OCI-LY3 (cell line): ENCODE data around the gene FSTL4.

Experiments used
- H2AFZ ChIP-seq: fragments of 200-600, 300-600 bp; shearing (Covaris generic); 2 replicates; pipeline ENCODE4 v1.6.0; 2014; ENCODE audit warnings: antibody characterized with exemption, low read depth, low read length
- H3K27ac ChIP-seq: fragments of 200-600, 300-600 bp; sonication (generic); 2 replicates; pipeline ENCODE4 v1.5.1; 2014; ENCODE audit warnings: mild to moderate bottlenecking, low read length, moderate library complexity, mixed read lengths
- H3K27me3 ChIP-seq: fragments of 200-600, 300-600 bp; sonication (generic); 2 replicates; pipeline ENCODE4 v1.6.1; 2014; ENCODE audit warnings: low read depth, low read length, mixed read lengths
- H3K36me3 ChIP-seq: fragments of 200-600, 300-600 bp; sonication (generic); replicated peaks from 2 replicates; pipeline ENCODE3; 2014; ENCODE audit warnings: low read depth, low read length, mixed read lengths
- H3K4me1 ChIP-seq: fragments of 300-600, 200-600 bp; sonication (generic); 2 replicates; pipeline ENCODE4 v1.6.1; 2014; ENCODE audit warnings: low read length, mixed read lengths
- H3K4me2 ChIP-seq: fragments of 200-600, 300-600 bp; sonication (generic); 2 replicates; pipeline ENCODE4 v1.6.1; 2014; ENCODE audit warnings: low read length, mixed read lengths
- H3K4me3 ChIP-seq: fragments of 300-600, 200-600 bp; sonication (generic); 2 replicates; pipeline ENCODE4 v1.5.1; 2014; ENCODE audit warnings: antibody characterized with exemption, mild to moderate bottlenecking, low read length, moderate library complexity
- H3K79me2 ChIP-seq: fragments of 300-600, 200-600 bp; shearing (Covaris generic); 2 replicates; pipeline ENCODE4 v1.6.1; 2014; ENCODE audit warnings: mild to moderate bottlenecking, low read length, mixed read lengths
- H3K9ac ChIP-seq: fragments of 300-600, 200-600 bp; shearing (Covaris generic); 2 replicates; pipeline ENCODE4 v1.6.0; 2014; ENCODE audit warnings: mild to moderate bottlenecking, low read length, moderate library complexity
- H3K9me3 ChIP-seq: fragments of 200-600, 300-600 bp; shearing (Covaris generic); 2 replicates; pipeline ENCODE4 v1.6.1; 2014; ENCODE audit warnings: low read length, mixed read lengths; ENCODE audit not compliant: insufficient read depth
- H4K20me1 ChIP-seq: fragments of 200-600, 300-600 bp; sonication (generic); 2 replicates; pipeline ENCODE4 v1.6.1; 2016; ENCODE audit warnings: low read length, mixed read lengths; ENCODE audit not compliant: insufficient read depth
- EZH2phosphoT487 ChIP-seq: fragments of 200-600 bp; shearing (Covaris generic); IDR thresholded peaks from 2 replicates; pipeline ENCODE4 v1.6.1; 2018; ENCODE audit warnings: antibody characterized with exemption, mixed run types, low read depth
- TF ChIP-seq, protein P1 (sequence below): fragments of 200-600, 300-600 bp; sonication (generic); IDR thresholded peaks from 2 replicates; pipeline ENCODE4 v1.5.1; 2014; ENCODE audit warnings: antibody characterized with exemption, low read length, low read depth

FSTL4 gene

DNA sequence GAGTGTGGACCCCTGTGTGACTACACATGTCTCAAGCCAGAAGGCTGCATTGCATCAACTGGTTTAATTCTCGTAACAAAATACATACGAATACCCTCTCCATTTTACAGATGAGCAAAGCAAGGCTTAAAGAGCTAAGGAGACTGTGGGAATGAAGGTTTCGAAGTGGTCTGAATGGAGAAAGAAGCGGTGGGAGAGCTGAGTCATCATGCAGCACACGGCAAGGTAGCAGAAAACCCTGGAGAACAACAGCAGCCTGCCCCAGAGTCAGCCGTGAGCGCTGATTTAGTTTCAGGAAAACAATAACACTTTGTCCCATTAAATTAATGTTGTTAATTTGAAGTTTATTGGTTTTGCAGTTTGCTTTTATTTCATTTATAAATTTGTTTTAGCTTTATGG lies 336.7 kb downstream of the FSTL4 start:
- Histone ChIP-seq H3K27me3 (no peaks in the 10 kb centered on the region), H3K4me2 (no peak overlapping the region), H3K36me3 (no peaks in the 10 kb centered on the region), H3K27ac (no peak overlapping the region), H2AFZ (no peak overlapping the region), H3K4me1 (no peaks in the 10 kb centered on the region; the same call in 1 of the 2 replicates), H3K4me3 (no peak overlapping the region), H3K9ac (no peak overlapping the region), H3K79me2 (no peaks in the 10 kb centered on the region), H4K20me1 (no peaks in the 10 kb centered on the region), H3K9me3 (no peaks in the 10 kb centered on the region)
- TF ChIP-seq EZH2phosphoT487 = no peak
- TF ChIP-seq, protein P1, sequence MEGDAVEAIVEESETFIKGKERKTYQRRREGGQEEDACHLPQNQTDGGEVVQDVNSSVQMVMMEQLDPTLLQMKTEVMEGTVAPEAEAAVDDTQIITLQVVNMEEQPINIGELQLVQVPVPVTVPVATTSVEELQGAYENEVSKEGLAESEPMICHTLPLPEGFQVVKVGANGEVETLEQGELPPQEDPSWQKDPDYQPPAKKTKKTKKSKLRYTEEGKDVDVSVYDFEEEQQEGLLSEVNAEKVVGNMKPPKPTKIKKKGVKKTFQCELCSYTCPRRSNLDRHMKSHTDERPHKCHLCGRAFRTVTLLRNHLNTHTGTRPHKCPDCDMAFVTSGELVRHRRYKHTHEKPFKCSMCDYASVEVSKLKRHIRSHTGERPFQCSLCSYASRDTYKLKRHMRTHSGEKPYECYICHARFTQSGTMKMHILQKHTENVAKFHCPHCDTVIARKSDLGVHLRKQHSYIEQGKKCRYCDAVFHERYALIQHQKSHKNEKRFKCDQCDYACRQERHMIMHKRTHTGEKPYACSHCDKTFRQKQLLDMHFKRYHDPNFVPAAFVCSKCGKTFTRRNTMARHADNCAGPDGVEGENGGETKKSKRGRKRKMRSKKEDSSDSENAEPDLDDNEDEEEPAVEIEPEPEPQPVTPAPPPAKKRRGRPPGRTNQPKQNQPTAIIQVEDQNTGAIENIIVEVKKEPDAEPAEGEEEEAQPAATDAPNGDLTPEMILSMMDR = no peak

DNA sequence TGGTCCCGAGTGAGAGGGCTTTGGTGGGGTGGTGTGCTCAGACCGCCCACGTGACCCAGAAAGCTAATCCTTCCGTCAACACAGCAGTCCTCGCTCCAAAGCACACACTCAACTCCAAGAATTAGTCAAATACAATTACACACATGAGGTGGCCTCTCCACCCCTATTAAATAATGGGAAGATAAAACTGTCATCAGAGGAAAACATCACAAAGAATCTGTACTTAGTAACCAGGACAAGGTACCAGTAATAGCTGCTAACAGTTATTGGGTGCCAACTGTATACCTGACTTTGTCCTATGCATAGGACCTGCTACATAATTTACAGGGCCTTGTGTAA lies 337.8 kb downstream of the FSTL4 start:
- Histone ChIP-seq H3K4me3 (no peak overlapping the region), H3K4me2 (no peak overlapping the region), H2AFZ (no peak overlapping the region), H3K9me3 (no peaks in the 10 kb centered on the region), H3K4me1 (no peaks in the 10 kb centered on the region; the same call in 1 of the 2 replicates), H3K9ac (no peak overlapping the region), H4K20me1 (no peaks in the 10 kb centered on the region), H3K27me3 (no peaks in the 10 kb centered on the region), H3K79me2 (no peaks in the 10 kb centered on the region), H3K36me3 (no peaks in the 10 kb centered on the region), H3K27ac (no peak overlapping the region)
- TF ChIP-seq, protein P1 = no peak
- no peak for TF ChIP-seq EZH2phosphoT487

DNA sequence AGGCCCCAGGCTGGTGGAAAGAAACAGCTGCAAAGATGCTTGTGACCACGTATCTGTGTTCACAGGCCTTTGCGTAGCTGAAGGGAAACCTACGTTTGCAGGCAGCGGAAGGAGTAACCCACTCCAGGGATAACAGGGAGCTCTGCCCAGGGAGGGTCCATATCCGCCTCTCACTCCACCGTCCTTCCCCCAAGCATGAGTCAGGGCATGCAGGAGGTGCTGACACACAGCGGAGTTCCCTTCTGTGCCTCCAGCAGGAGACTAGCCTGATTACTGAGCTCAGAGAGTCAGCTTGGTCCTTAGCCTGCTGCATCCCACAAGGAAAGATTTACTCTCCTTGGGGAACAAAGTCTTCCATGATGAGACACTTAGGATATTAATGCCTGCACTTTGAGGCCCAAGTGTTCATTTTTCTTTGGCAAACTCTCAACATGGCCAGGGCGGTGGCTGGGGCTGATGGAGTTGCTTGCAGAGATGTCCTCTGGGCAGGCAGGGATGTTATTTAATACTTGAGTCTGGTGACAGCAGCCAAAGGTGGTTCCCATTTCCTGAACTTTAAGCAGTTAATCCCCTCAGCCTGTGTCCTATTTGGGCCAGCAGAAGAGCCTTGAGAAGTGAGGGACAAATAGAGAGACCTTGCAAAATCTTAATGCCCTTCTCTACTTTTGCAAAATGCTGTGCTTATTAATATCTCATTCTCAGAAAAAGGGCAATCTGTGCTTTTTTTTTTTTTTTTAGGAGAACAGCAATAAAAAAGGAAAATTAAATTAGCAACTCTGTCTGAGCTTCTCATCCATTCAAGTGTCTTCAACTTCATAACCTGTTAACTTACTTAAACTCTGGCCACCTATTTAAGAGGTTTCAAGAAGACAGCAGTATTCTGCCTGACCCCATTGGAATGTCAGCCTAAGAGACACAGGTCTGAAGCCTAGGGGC lies 338.4 kb downstream of the FSTL4 start:
- Histone ChIP-seq H3K27ac (no peak overlapping the region), H3K36me3 (no peaks in the 10 kb centered on the region), H2AFZ (no peak overlapping the region), H3K4me2 (no peak overlapping the region), H3K4me3 (no peak overlapping the region), H3K79me2 (no peaks in the 10 kb centered on the region), H4K20me1 (no peaks in the 10 kb centered on the region), H3K9me3 (no peaks in the 10 kb centered on the region), H3K9ac (no peak overlapping the region), H3K4me1 (no peaks in the 10 kb centered on the region; the same call in 1 of the 2 replicates), H3K27me3 (no peaks in the 10 kb centered on the region)
- no peak for TF ChIP-seq EZH2phosphoT487
- TF ChIP-seq, protein P1 = no peak

DNA sequence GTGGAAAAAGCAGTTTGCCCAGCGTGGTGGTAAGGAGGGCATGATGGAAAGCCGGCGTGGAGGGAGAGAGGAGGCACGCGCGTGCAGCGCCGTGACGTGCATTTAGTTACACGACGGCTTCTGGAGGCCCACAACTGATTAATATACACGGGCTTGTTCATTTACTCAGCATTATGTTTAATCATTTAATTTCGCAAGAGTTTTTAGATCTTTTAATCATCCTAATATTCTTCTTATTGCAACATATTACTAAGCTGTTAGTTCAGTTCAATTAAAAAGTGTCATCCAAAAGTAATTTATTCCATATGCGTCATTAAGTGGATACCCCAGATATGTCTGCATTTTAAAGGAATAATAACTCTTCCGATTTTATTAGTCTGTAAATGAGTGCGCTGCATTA lies 340.0 kb downstream of the FSTL4 start:
- Histone ChIP-seq H3K9me3 (no peaks in the 10 kb centered on the region), H3K9ac (no peak overlapping the region), H3K4me3 (no peak overlapping the region), H4K20me1 (no peaks in the 10 kb centered on the region), H3K27ac (no peak overlapping the region), H3K4me1 (peaks cover 4% of the 10 kb centered on the region), H3K27me3 (no peaks in the 10 kb centered on the region), H3K36me3 (no peaks in the 10 kb centered on the region), H3K4me2 (no peak overlapping the region), H2AFZ (no peak overlapping the region), H3K79me2 (no peaks in the 10 kb centered on the region)
- TF ChIP-seq EZH2phosphoT487 = no peak
- TF ChIP-seq, protein P1 = no peak
